H1 (cell line): Measurements from ENCODE around the gene SRRM4. TPM values are rescaled to one million over a fixed set of nuclear protein-coding genes. Genes with fewer than 3 reads are reported as not detected.

ENCODE experiments used
- CTCF ChIA-PET: fragments of 300-600 bp; sonication (Branson Sonifier 250); formaldehyde crosslinking; loops from one replicate; lab custom pipeline; 2021; ENCODE audit not compliant: partially characterized antibody; lab: Charles Lee
- POLR2A ChIA-PET: fragments of 300-600 bp; sonication (Branson Sonifier 250); formaldehyde crosslinking; loops from one replicate; lab custom pipeline; 2021; ENCODE audit warnings: inconsistent platforms; ENCODE audit not compliant: partially characterized antibody; lab: Charles Lee
- DNase-seq, 2 experiments: peaks; one replicate each; pipeline versions ENCODE4 v3.0.0 to v3.0.0-alpha.2; 2010 to 2022; ENCODE audit warnings: low spot score in 2 of 2, low read depth in 1 of 2, mixed read lengths in 1 of 2
- FAIRE-seq: peaks from 2 replicates; lab custom pipeline; 2011; peaks lifted over from hg19 to GRCh38; lab: Jason Lieb, UNC
- H2AFZ ChIP-seq: 2 replicates; pipeline ENCODE4 v1.8.1; 2012; ENCODE audit warnings: low read length, inconsistent platforms
- H2AK5ac ChIP-seq: 2 replicates; pipeline ENCODE4 v1.6.1; 2013; ENCODE audit warnings: low read depth, low read length
- H2BK120ac ChIP-seq: replicated peaks from 2 replicates; pipeline ENCODE3; 2013; ENCODE audit warnings: low read depth, low read length, inconsistent platforms
- H2BK12ac ChIP-seq: 2 replicates; pipeline ENCODE4 v1.6.1; 2013; ENCODE audit warnings: low read depth, low read length
- H2BK15ac ChIP-seq: 2 replicates; pipeline ENCODE4 v1.6.1; 2013; ENCODE audit warnings: low read length
- H2BK20ac ChIP-seq: 2 replicates; pipeline ENCODE4 v1.6.1; 2013; ENCODE audit warnings: low read length
- H2BK5ac ChIP-seq: 2 replicates; pipeline ENCODE4 v1.6.1; 2013; ENCODE audit warnings: low read depth, low read length
- H3K14ac ChIP-seq: 2 replicates; pipeline ENCODE4 v1.6.1; 2013; ENCODE audit warnings: inconsistent platforms; ENCODE audit not compliant: insufficient read length
- H3K18ac ChIP-seq: 2 replicates; pipeline ENCODE4 v1.6.1; 2013; ENCODE audit warnings: low read length; ENCODE audit errors: extremely low read depth
- H3K23ac ChIP-seq: 2 replicates; pipeline ENCODE4 v1.6.1; 2013; ENCODE audit warnings: inconsistent platforms; ENCODE audit not compliant: insufficient read length
- H3K23me2 ChIP-seq: 2 replicates; pipeline ENCODE4 v1.6.1; 2013; ENCODE audit warnings: low read depth, low read length
- H3K27ac ChIP-seq: 2 replicates; pipeline ENCODE4 v1.6.1; 2011; ENCODE audit warnings: low read depth, low read length, inconsistent platforms
- H3K27me3 ChIP-seq, 4 experiments: replicated peaks in 1 of 4; 1 replicate in 1 of 4; 2 replicates in 3 of 4; pipeline versions ENCODE4 v1.6.1 to v1.8.1; 2011 to 2013; ENCODE audit warnings: low read length in 3 of 4, mild to moderate bottlenecking in 3 of 4, inconsistent platforms in 2 of 4, mixed read lengths in 2 of 4, moderate library complexity in 1 of 4; ENCODE audit not compliant: control insufficient read depth in 3 of 4, insufficient read depth in 3 of 4; ENCODE audit errors: extremely low read depth in 1 of 4
- H3K36me3 ChIP-seq, 4 experiments: 2 replicates each; pipeline versions ENCODE4 v1.6.1 to v1.8.1; 2011 to 2013; ENCODE audit warnings: mild to moderate bottlenecking in 4 of 4, low read length in 3 of 4, moderate library complexity in 2 of 4, control low read depth in 1 of 4, inconsistent platforms in 1 of 4; ENCODE audit not compliant: insufficient read depth in 4 of 4, control insufficient read depth in 2 of 4
- H3K4ac ChIP-seq: replicated peaks from 2 replicates; pipeline ENCODE3; 2013; ENCODE audit warnings: low read length, low read depth, mixed read lengths, inconsistent platforms; ENCODE audit not compliant: insufficient read length
- H3K4me1 ChIP-seq, 4 experiments: replicated peaks in 1 of 4; 1 replicate in 1 of 4; 2 replicates in 3 of 4; pipeline versions ENCODE4 v1.6.1 to v1.8.1; 2011 to 2013; ENCODE audit warnings: low read length in 3 of 4, inconsistent platforms in 2 of 4, mixed read lengths in 1 of 4; ENCODE audit not compliant: insufficient read depth in 4 of 4, control insufficient read depth in 3 of 4
- H3K4me2 ChIP-seq, 2 experiments: 2 replicates each; pipeline versions ENCODE4 v1.6.1 to v1.8.1; 2011 to 2013; ENCODE audit warnings: low read depth in 2 of 2, low read length in 2 of 2, control low read depth in 1 of 2, inconsistent platforms in 1 of 2, mild to moderate bottlenecking in 1 of 2; ENCODE audit not compliant: insufficient read depth in 1 of 2
- H3K4me3 ChIP-seq, 4 experiments: fragments of 200-600, 300-600 bp in 1 of 4; sonication (generic), shearing (Covaris generic), sonication (Bioruptor Twin) in 1 of 4; 2 replicates each; pipeline versions ENCODE4 v1.5.1 to v1.8.1; 2011 to 2016; ENCODE audit warnings: low read length in 4 of 4, low read depth in 3 of 4, control low read depth in 2 of 4, inconsistent platforms in 2 of 4, mild to moderate bottlenecking in 2 of 4, mixed read lengths in 1 of 4, moderate library complexity in 1 of 4; ENCODE audit not compliant: insufficient read depth in 2 of 4; ENCODE audit errors: extremely low read depth in 1 of 4
- H3K56ac ChIP-seq: replicated peaks from 2 replicates; pipeline ENCODE3; 2013; ENCODE audit warnings: low read depth, mild to moderate bottlenecking, mixed read lengths, low read length, inconsistent platforms; ENCODE audit not compliant: insufficient read length
- H3K79me1 ChIP-seq: 2 replicates; pipeline ENCODE4 v1.6.1; 2013; ENCODE audit warnings: low read depth, low read length, control low read depth
- H3K79me2 ChIP-seq, 2 experiments: 2 replicates each; pipeline versions ENCODE4 v1.6.1 to v1.8.1; 2012 to 2013; ENCODE audit warnings: low read length in 2 of 2, mild to moderate bottlenecking in 2 of 2, inconsistent platforms in 1 of 2; ENCODE audit not compliant: insufficient read depth in 2 of 2, control insufficient read depth in 1 of 2
- H3K9ac ChIP-seq, 4 experiments: replicated peaks in 1 of 4; 1 replicate in 1 of 4; 2 replicates in 3 of 4; pipeline versions ENCODE4 v1.6.1 to v1.8.1; 2011 to 2013; ENCODE audit warnings: low read depth in 3 of 4, low read length in 3 of 4, control low read depth in 2 of 4, mild to moderate bottlenecking in 2 of 4, moderate library complexity in 2 of 4, inconsistent platforms in 1 of 4; ENCODE audit errors: extremely low read depth in 1 of 4
- H3K9me3 ChIP-seq, 2 experiments: 2 replicates each; pipeline versions ENCODE4 v1.6.1 to v1.8.1; 2012 to 2013; ENCODE audit warnings: mild to moderate bottlenecking in 2 of 2, moderate library complexity in 2 of 2, control low read depth in 1 of 2, inconsistent platforms in 1 of 2, low read depth in 1 of 2, low read length in 1 of 2, mixed read lengths in 1 of 2; ENCODE audit not compliant: insufficient read depth in 2 of 2
- H4K20me1 ChIP-seq, 2 experiments: replicated peaks in 1 of 2; 2 replicates each; pipeline versions ENCODE3 to v1.8.1; 2011 to 2013; ENCODE audit warnings: inconsistent platforms in 2 of 2, low read length in 2 of 2, mild to moderate bottlenecking in 1 of 2; ENCODE audit not compliant: insufficient read depth in 2 of 2, control insufficient read depth in 1 of 2
- H4K5ac ChIP-seq: 2 replicates; pipeline ENCODE4 v1.6.1; 2013; ENCODE audit warnings: low read length, low read depth, mixed read lengths, inconsistent platforms; ENCODE audit not compliant: insufficient read length
- H4K8ac ChIP-seq: 2 replicates; pipeline ENCODE4 v1.8.0; 2013; ENCODE audit warnings: mild to moderate bottlenecking, moderate library complexity, low read length, inconsistent platforms; ENCODE audit not compliant: insufficient read depth; ENCODE audit errors: extremely low read depth
- H4K91ac ChIP-seq: replicated peaks from 2 replicates; pipeline ENCODE3; 2013; ENCODE audit warnings: low read length, mixed read lengths, inconsistent platforms; ENCODE audit not compliant: insufficient read length
- CHD2 ChIP-seq: IDR thresholded peaks from 2 replicates; pipeline ENCODE4 v1.6.1; 2012; ENCODE audit warnings: low read length, improper control_type of control experiment
- KDM4A ChIP-seq: IDR thresholded peaks from one replicate; pipeline ENCODE4 v1.7.1; 2012; ENCODE audit warnings: low read depth, mild to moderate bottlenecking, moderate library complexity, low read length, inconsistent platforms; ENCODE audit not compliant: severe bottlenecking
- RBBP5 ChIP-seq: IDR thresholded peaks from 2 replicates; pipeline ENCODE4 v1.7.1; 2012; ENCODE audit warnings: low read depth, mild to moderate bottlenecking, inconsistent platforms, low read length, moderate library complexity, borderline replicate concordance
- SAP30 ChIP-seq: fragments of 300-600 bp; sonication (generic); IDR thresholded peaks from 2 replicates; pipeline ENCODE4 v1.7.1; 2012; ENCODE audit warnings: low read length, moderate library complexity, mild to moderate bottlenecking, inconsistent platforms; ENCODE audit not compliant: insufficient read depth, insufficient replicate concordance
- WGBS, 2 experiments: shearing (Covaris generic) in 1 of 2; methylation state at CpG; one replicate each; pipeline versions ENCODE4 v1.1.6 to v1.1.7; 2013 to 2015; ENCODE audit warnings: low lambda C conversion rate in 2 of 2, mixed read lengths in 2 of 2, inconsistent platforms in 1 of 2, low coverage in 1 of 2, missing lambda C conversion rate in 1 of 2; ENCODE audit not compliant: insufficient replicate concordance in 2 of 2, insufficient coverage in 1 of 2, insufficient read length in 1 of 2; ENCODE audit errors: extremely low coverage in 1 of 2, missing lambda C conversion rate in 1 of 2; 5-methylcytosine and 5-hydroxymethylcytosine counted together
- polyA plus RNA-seq, 7 experiments: library from polyadenylated mRNA; depleted of rRNA in 3 of 7; stranded (reverse) in 5 of 7; unstranded in 2 of 7; fragments of >200 nt in 5 of 7; fragments of 200-250 nt in 2 of 7; gene quantifications; 1 replicate in 5 of 7; 2 replicates in 1 of 7; 4 replicates in 1 of 7; pipeline versions ENCODE4 v1.2.1 to v1.2.3, GENCODE V29; 2011 to 2013; ENCODE audit warnings: missing spikeins in 2 of 7, mixed read lengths in 2 of 7
- total RNA-seq: library from RNA; stranded (reverse); fragmentation: NEBNext Ultra II Directional; extraction: Animal tissue kit (Norgen Biotek cat#: 25700); gene quantifications from 2 replicates; pipeline ENCODE4 v1.2.1, GENCODE V29; 2021

Gene SRRM4
- total and polyA plus RNA-seq, 2 of the 8 experiments (the other 6 are each of a cell fraction or from before 2014, with no cell fraction given), result 0.53 to 1.1 TPM

GRCh38 chr12:119151445-119152026 lies 170.2 kb downstream of the SRRM4 start:
- CTCF ChIA-PET, result interaction anchor here (0.8 to 4.3 kb wide), 8 partner anchors 9 to 393 kb away, joined by 3 to 16 read pairs (median 5); no protein-coding TSS in a partner anchor

More at GRCh38 chr12:119151445-119152026, 170.2 kb downstream of the SRRM4 start:
- H3K9ac ChIP-seq, result no peak overlapping the region
- peaks cover 2 to 7% of the 10 kb centered on the region in 2 experiments; a peak in 3 of 4 replicates for H3K9me3 ChIP-seq
- H3K23me2 ChIP-seq, result peaks cover 7% of the 10 kb centered on the region; the same call in 1 of the 2 replicates
- H3K79me1 ChIP-seq, result no peaks in the 10 kb centered on the region
- H4K8ac ChIP-seq, result no peak overlapping the region
- H2BK20ac ChIP-seq, result no peak overlapping the region
- no peak overlapping the region for H3K23ac ChIP-seq
- H2AFZ ChIP-seq, result no peak overlapping the region
- no peak overlapping the region for H3K4me3 ChIP-seq
- no peak overlapping the region for H3K27ac ChIP-seq
- no peaks in the 10 kb centered on the region for H4K20me1 ChIP-seq
- no peak overlapping the region for H3K14ac ChIP-seq
- no peak overlapping the region for H2BK5ac ChIP-seq
- H4K91ac ChIP-seq, result no peak overlapping the region
- peaks cover 0 to 11% (median 6%) of the 10 kb centered on the region in 4 experiments; a peak in 5 of 7 replicates for H3K4me1 ChIP-seq
- DNase-seq, result no peak
- TF ChIP-seq CHD2, result no peak
- no peak for TF ChIP-seq RBBP5
- TF ChIP-seq KDM4A, result no peak
- TF ChIP-seq SAP30, result no peak
- H3K36me3 ChIP-seq, result peaks cover 2 to 14% (median 3%) of the 10 kb centered on the region in 4 experiments; a peak in 4 of 8 replicates
- no peak overlapping the region for H2BK12ac ChIP-seq
- no peak overlapping the region for H3K4me2 ChIP-seq
- H3K27me3 ChIP-seq, result no peaks in the 10 kb centered on the region
- H4K5ac ChIP-seq, result no peak overlapping the region
- no peak overlapping the region for H2BK15ac ChIP-seq
- H3K18ac ChIP-seq, result no peak overlapping the region
- H3K79me2 ChIP-seq, result peaks cover 0 to 10% of the 10 kb centered on the region in 2 experiments; a peak in 1 of 4 replicates
- no peak overlapping the region for H3K4ac ChIP-seq
- 89% methylated on average over 1 of the region's 1 CpG; no CpG with 5 or more reads in 1 of the 2 experiments for WGBS, 2 experiments
- no peak overlapping the region for H2AK5ac ChIP-seq
- no peak overlapping the region for H2BK120ac ChIP-seq
- H3K56ac ChIP-seq, result no peak overlapping the region
- POLR2A ChIA-PET, result interaction anchor here (0.8 to 2.7 kb wide), 4 partner anchors 10 to 34 kb away, joined by 3 to 13 read pairs (median 6); no protein-coding TSS in a partner anchor
- FAIRE-seq, result no peak
